HPDE6-E6E7 (cell line): ENCODE measurements around the gene ARPIN.
A peak's percentile ranks its signal among the peaks of the same experiment; 100 is the strongest.
"Not testable (repeated sequence)": the region's sequence is repeated elsewhere in the genome, so short reads cannot be mapped to it uniquely, and the experiment has no call there.

Experiments
- DNase-seq: peaks from one replicate; pipeline ENCODE4 v3.0.0; 2011; ENCODE audit warnings: missing footprints; ENCODE audit errors: extremely low spot score

ARPIN gene

DNA sequence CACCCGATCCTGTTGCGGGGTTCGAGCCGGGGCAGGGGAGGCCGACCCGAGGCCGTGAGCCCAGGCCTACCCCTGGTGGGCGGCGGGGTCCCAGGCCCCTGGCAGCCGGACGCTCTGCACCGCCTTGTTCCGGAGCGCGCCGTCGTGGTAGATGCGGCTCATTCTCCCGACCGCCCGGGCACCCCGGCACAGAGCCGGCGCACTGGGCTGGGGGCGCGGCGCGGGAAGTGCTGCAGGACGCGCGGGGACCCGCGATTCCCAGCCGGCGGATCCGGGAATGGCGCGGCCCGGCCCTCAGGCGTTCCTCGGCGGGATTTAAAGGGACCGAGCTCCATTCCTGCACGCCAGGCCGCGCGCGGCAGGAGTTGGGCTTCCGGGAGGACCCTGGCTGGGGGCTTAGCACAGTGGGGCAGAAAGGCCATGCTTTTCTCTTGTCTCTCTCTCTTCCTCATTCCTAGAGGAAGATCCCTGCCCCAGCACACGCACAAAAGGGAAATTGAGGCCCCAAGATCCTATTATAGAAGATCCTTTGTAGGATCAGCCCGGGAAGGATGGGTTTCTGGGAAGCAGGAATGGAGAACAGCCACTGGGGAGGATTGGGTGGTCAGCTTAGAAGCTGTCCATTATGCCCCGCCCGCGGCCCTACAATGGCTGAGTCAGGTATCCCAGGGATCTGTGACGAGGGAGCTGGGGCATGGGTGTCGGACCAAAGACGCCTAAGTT lies at the start of gene ARPIN:
Gene ARPIN, minus strand, starts transcription at position 279 of the 723 bp plus-strand sequence. Its CDS starts 117 bp downstream, at position 162.
- DNase-seq = no peak

DNA sequence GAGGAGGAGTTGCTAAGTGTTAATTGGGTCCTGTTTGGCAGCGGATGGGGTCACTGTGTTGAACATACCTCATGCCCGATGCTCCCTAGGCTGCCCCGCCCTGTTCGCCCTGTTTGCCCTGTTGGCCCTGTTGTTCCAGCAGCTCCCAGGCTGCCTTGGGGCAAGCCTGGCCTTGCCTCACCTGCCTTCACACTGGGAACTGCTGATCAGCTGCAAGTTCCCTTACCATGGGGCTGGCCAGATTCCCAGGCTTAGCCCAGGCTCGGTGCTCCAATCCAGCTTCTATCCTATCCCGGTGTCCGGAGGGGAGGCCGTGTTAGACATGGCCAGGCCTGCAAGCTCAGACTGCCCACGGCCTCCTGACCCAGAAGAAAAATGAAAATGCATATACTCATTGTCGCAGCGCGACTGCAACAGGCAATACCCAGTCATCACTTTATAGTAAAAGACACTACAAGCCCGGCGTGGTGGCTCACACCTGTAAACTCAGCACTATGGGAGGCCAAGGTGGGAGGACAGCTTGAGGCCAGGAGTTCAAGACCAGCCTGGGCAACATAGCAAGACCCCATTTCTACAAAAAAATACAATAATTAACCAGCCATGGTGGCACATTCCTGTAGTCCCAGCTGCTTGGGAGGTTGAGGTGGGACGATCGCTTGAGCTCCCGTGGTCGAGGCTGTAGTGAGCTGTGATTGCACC lies 45.5 kb upstream of the ARPIN start:
- peak; percentile 74 for DNase-seq

- DNase-seq = not testable (repeated sequence)
Measured at GRCh38 chr15:89955449-89955998, 42.8 kb upstream of the ARPIN start.

DNA sequence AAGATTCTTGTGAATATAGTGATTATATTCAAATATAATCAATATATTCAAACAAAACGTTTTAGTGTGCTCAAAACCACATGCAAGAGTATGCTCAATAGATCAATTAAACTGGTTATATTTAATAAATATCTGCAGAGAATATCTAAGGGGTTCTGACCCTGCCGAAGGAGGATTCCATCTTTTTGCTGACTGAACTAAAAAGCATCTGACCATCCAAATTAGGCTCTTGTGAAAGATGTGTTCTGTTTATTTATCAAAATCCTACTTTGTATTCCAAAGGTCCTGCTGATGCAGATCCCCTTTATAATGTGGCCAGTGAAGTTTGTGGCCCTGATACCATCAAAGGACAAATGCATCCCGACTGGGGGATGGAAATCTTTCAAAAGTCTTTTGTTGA lies 41.8 kb upstream of the ARPIN start:
- no peak for DNase-seq

DNA sequence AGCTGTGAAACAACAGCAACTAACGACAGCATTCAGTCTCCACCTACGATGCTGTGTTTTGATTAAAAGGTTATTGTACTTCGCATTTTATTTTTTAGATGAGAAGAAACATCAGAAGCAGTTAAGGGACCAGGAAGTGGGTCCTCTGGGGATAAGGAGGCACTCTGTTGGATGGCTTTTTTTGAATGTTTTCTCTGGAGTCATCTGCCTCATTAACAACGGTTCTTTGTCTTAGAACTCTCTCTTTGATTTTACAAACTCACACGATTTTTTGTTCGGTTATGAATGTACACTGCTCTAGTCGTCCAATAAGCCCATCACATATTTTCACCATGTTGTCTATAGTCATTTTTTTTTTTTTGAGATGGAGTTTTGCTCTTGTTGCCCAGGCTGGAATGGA lies 36.0 kb upstream of the ARPIN start:
- no peak for DNase-seq

DNA sequence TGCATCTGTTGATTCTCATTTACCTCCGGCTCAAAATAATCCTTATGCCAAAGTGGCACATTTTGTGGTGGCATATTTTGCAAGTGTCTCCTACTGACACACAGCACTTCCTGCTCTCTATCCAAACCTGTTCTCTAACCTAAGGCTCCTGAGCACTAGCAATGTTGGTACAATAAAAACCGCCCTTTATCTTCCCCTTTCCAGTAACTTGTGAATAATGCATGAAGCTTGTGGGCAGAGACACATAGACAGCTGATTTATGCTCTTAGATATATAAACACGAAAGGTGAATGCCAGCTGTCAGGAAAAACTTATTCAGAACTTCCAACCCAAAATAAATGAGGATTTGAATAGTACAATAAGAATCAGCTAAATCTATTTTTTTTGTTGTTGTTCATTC lies 34.6 kb upstream of the ARPIN start:
- no peak for DNase-seq

GRCh38 chr15:89946681-89947299 lies 34.0 kb upstream of the ARPIN start:
- DNase-seq = no peak

GRCh38 chr15:89943721-89944120 lies 31.0 kb upstream of the ARPIN start:
- DNase-seq = not testable (repeated sequence)

DNA sequence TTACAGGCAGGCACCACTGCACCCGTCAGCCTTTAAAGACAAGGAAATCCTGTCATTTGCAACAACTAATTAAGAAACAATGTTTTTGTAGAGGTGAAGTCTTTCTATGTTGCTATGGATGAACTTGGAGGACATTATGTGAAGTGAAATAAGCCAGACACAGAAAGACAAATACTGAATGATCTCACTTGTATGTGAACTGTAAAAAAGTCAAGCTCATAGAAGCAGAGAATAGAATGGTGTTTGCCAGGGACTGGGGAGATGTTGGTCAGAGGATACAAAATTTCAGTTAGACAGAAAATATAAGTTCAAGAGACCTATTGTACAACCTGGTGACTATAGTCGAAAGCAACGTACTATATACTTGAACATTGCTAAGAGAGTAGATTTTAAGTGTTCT lies 27.2 kb upstream of the ARPIN start:
- DNase-seq = no peak

DNA sequence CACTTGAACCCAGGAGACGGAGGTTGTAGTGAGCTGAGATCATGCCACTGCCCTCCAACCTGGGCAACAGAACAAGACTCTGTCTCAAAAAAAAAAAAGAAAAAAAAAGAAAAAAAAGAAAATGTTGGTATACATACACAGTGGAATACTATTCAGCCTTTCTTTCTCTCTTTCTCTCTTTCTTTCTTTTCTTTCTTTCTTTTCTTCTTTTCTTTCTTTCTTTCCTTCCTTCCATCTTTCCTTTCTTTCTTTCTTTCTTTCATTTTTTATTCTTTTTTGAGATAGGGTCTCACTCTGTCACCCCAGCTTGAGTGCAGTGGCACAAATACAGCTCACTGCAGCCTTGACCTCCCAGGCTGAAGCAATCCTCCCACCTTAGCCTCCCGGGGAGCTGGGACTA lies 26.6 kb upstream of the ARPIN start:
- not testable (repeated sequence) for DNase-seq

DNA sequence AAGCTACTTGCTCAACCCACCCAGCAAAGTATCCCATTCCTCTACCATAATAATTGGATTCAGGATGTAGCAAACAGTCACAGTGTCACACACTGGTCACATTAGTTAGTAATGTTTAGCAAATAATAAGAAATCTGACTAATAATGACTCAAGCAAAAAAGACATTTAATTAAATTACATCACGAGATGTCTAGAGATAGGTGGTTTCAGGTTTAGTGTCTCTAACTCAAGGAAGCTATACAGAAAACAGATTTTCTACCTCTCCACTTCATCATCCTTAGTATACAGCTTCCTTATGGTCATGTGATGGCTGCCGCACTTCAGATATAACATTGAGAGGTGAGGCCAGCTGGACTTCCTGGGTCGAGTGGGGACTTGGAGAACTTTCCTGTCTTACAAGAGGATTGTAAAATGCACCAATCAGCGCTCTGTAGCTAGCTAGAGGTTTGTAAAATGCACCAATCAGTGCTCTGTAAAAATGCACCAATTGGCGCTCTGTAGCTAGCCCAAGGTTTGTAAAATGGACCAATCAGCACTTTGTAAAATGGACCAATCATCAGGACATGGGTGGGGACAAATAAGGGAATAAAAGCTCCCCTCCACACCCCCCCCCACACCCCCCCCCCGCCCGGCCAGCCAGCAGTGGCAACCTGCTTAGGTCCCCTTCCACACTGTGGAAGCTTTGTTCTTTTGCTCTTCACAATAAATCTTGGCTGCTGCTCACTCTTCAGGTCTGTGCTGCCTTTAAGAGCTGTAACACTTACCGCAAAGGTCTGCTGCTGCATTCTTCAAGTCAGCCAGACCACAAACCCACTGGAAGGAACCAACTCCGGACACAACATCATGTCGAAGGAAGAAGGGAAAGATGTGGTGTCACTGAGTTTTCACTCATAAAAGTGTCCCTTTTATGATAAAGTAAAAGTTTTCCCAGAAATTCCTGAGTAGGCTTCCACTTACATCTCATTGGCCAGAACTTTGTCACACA lies 24.9 kb upstream of the ARPIN start:
- no peak for DNase-seq

DNA sequence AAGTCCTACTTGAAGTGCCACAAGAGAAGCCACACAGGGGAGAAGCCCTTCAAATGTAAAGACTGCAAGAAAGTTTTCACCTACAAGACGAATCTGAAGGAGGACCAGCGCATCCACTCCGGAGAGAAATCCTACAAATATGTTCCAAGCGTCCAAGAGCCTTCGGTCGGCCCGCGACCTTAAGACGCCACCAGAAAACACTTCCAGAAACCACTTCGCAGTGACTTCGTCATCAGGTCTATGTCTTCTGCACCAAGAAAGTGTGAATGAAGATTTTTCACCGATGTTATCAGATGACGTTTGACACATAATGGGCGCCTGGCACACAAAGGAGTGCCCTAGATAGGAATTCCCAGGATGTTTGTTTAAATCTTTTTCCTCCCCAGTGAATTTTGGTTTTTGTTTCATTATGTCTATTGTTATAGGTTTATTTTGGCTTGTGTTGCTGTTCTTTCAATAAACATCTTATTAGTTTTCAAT lies 24.1 kb upstream of the ARPIN start:
- no peak for DNase-seq

GRCh38 chr15:89936051-89936785 lies 23.5 kb upstream of the ARPIN start:
- DNase-seq = no peak

DNA sequence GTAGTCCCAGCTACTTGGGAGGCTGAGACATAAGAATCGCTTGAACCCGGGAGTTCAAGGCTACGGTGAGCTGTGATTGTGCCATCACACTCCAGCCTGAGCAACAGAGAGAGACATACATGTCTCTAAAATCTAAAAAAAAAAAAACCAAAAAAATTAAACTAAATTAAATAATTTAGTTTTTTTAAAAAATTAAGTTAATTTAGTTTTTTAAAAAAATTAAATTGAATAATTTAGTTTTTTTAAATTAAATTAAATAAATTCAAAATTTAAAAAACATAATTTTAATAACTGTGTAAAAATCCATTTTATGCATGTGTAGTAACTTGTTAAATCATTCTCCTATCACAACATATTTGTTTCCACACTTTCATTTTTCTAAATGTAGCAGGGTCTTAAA lies 20.1 kb upstream of the ARPIN start:
- DNase-seq = no peak

GRCh38 chr15:89928421-89928820 lies 15.7 kb upstream of the ARPIN start:
- DNase-seq = no peak

GRCh38 chr15:89926158-89926557 lies 13.4 kb upstream of the ARPIN start:
- DNase-seq = no peak

- no peak for DNase-seq
Measured at GRCh38 chr15:89917442-89918101, 4.8 kb upstream of the ARPIN start.

DNA sequence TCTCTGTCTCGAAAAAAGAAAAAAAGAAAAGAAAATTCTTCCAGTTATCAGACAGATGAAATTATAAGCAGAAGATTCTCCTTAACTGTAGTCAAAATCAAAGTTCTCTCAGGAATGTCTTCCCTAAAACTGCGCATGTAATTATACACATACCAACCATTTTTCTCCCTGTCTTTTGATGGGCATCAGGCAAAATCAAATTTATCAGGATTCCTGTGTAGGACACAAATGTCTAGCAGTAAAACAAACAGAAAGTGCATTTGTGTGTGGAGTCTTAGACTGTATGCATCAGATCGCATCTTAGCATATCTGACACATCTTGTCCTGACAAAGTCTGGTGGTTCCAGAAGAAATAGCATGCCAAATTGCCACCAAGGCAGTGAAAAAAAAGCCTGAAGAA lies 3.9 kb upstream of the ARPIN start:
- no peak for DNase-seq

GRCh38 chr15:89912145-89912673 lies 543 bp downstream of the ARPIN start:
- no peak for DNase-seq
